HepG2 (cell line): ENCODE data around the gene CXCL17. TPM values are rescaled to one million over a fixed set of nuclear protein-coding genes. Genes with fewer than 3 reads are reported as not detected.

ENCODE experiments used
- ATAC-seq: fragments of 200-7000 bp; cut with Tn5 transposase; 3 replicates; pipeline ENCODE4 v1.9.1; 2020; ENCODE audit warnings: mild to moderate bottlenecking, moderate library complexity
- BruUV-seq: library from RNA; stranded (reverse); fragments of 400-500 nt; replicated peaks from 2 replicates; lab custom pipeline; 2021; lab: Mats Ljungman, UMichigan
- CTCF ChIA-PET: fragments of 300-600 bp; formaldehyde crosslinking; extraction: SDS; loops from one replicate; lab custom pipeline; 2021; ENCODE audit warnings: low total read pairs, inconsistent platforms, low intra/inter-chr PET ratio; lab: Yijun Ruan, JAX
- POLR2A ChIA-PET: fragments of 350-600 bp; sonication (Branson Sonifier 250); formaldehyde crosslinking; loops from one replicate; lab custom pipeline; 2020; ENCODE audit warnings: antibody characterized with exemption, inconsistent platforms; lab: Yijun Ruan, JAX
- DNase-seq: peaks from one replicate; pipeline ENCODE4 v3.0.0-alpha.2; 2015; ENCODE audit warnings: low spot score
- FAIRE-seq: peaks from 3 replicates; lab custom pipeline; 2011; peaks lifted over from hg19 to GRCh38; lab: Jason Lieb, UNC
- H2AFZ ChIP-seq: one replicate; pipeline ENCODE4 v1.6.1; 2011; ENCODE audit warnings: low read length, inconsistent platforms
- H3K27ac ChIP-seq: fragments of 300-600 bp; 3 replicates; pipeline ENCODE4 v1.8.0; 2011; ENCODE audit warnings: mixed run types, mild to moderate bottlenecking, mixed read lengths, low read length, inconsistent platforms; ENCODE audit not compliant: insufficient read depth; ENCODE audit errors: extremely low read length
- H3K27me3 ChIP-seq, 2 experiments: fragments of 200-600 bp in 1 of 2; 2 replicates in 1 of 2; 3 replicates in 1 of 2; pipeline versions ENCODE4 v1.6.0 to v1.8.0; 2011; ENCODE audit warnings: low read length in 2 of 2, mild to moderate bottlenecking in 2 of 2, moderate library complexity in 2 of 2, inconsistent platforms in 1 of 2; ENCODE audit not compliant: insufficient read depth in 2 of 2, control insufficient read depth in 1 of 2
- H3K36me3 ChIP-seq, 2 experiments: fragments of 200-600 bp in 1 of 2; replicated peaks in 1 of 2; 2 replicates in 1 of 2; 3 replicates in 1 of 2; pipeline versions ENCODE4 v1.5.1 to v1.8.0; 2011; ENCODE audit warnings: low read length in 2 of 2, inconsistent platforms in 1 of 2; ENCODE audit not compliant: insufficient read depth in 2 of 2, control insufficient read depth in 1 of 2
- H3K4me1 ChIP-seq: 2 replicates; pipeline ENCODE4 v1.5.1; 2012; ENCODE audit warnings: low read length, inconsistent platforms; ENCODE audit not compliant: insufficient read depth
- H3K4me2 ChIP-seq: 2 replicates; pipeline ENCODE4 v1.6.0; 2011; ENCODE audit warnings: low read depth, low read length, inconsistent platforms
- H3K4me3 ChIP-seq, 3 experiments: fragments of 200-600 bp in 1 of 3; sonication (generic), shearing (Covaris generic) in 1 of 3; replicated peaks in 1 of 3; 2 replicates each; pipeline ENCODE4 v1.5.1; 2011 to 2016; ENCODE audit warnings: low read length in 3 of 3, inconsistent platforms in 2 of 3, low read depth in 2 of 3, mild to moderate bottlenecking in 2 of 3, control low read depth in 1 of 3, mixed read lengths in 1 of 3; ENCODE audit not compliant: insufficient read depth in 1 of 3
- H3K79me2 ChIP-seq: one replicate; pipeline ENCODE4 v1.6.1; 2011; ENCODE audit warnings: low read length, inconsistent platforms; ENCODE audit not compliant: insufficient read depth
- H3K9ac ChIP-seq: 2 replicates; pipeline ENCODE4 v1.6.0; 2011; ENCODE audit warnings: mild to moderate bottlenecking, low read depth, low read length, inconsistent platforms; ENCODE audit not compliant: insufficient read depth
- H3K9me3 ChIP-seq: 2 replicates; pipeline ENCODE4 v1.5.1; 2012; ENCODE audit warnings: mild to moderate bottlenecking, low read length
- H4K20me1 ChIP-seq: 2 replicates; pipeline ENCODE4 v1.6.0; 2011; ENCODE audit warnings: inconsistent platforms, mild to moderate bottlenecking, low read length, moderate library complexity; ENCODE audit not compliant: insufficient read depth
- KMT2B ChIP-seq: IDR thresholded peaks from 2 replicates; pipeline ENCODE4 v1.6.1; 2016; ENCODE audit warnings: missing genetic modification reagents, missing compliant biosample characterization
- MED1 ChIP-seq: sonication (generic); formaldehyde crosslinking; IDR thresholded peaks from 2 replicates; pipeline ENCODE4 v1.4.0; 2020; ENCODE audit warnings: missing genetic modification reagents
- SP1 ChIP-seq, 2 experiments: fragments of 450-650 bp in 1 of 2; sonication (generic) in 1 of 2; formaldehyde crosslinking in 1 of 2; IDR thresholded peaks; 2 replicates each; pipeline versions ENCODE4 v1.4.0 to v1.6.1; 2016 to 2020; ENCODE audit warnings: missing genetic modification reagents in 1 of 2
- SUZ12 ChIP-seq: fragments of 150-350 bp; IDR thresholded peaks from 2 replicates; pipeline ENCODE4 v1.6.1; 2014; ENCODE audit warnings: low read depth, low read length
- YEATS4 ChIP-seq: sonication (generic); formaldehyde crosslinking; IDR thresholded peaks from 2 replicates; pipeline ENCODE4 v1.4.0; 2020; ENCODE audit warnings: missing genetic modification reagents, borderline replicate concordance
- ZMYM4 ChIP-seq: sonication (generic); formaldehyde crosslinking; IDR thresholded peaks from 2 replicates; pipeline ENCODE4 v1.8.1; 2023; ENCODE audit warnings: mild to moderate bottlenecking, missing genetic modification reagents
- ZNF512B ChIP-seq: sonication (generic); formaldehyde crosslinking; IDR thresholded peaks from 2 replicates; pipeline ENCODE4 v1.5.1; 2020; ENCODE audit warnings: missing genetic modification reagents, mild to moderate bottlenecking, borderline replicate concordance
- ZNF546 ChIP-seq: sonication (generic); formaldehyde crosslinking; conservative IDR thresholded peaks from 2 replicates; pipeline ENCODE4 v1.8.1; 2023; ENCODE audit warnings: mild to moderate bottlenecking, missing genetic modification reagents
- ZNF569 ChIP-seq: sonication (generic); formaldehyde crosslinking; IDR thresholded peaks from 2 replicates; pipeline ENCODE4 v1.5.0; 2020; ENCODE audit warnings: mild to moderate bottlenecking, missing genetic modification reagents, moderate library complexity, borderline replicate concordance
- ZNF674 ChIP-seq: sonication (generic); formaldehyde crosslinking; IDR thresholded peaks from 2 replicates; pipeline ENCODE4 v1.5.0; 2020; ENCODE audit warnings: low read depth, mild to moderate bottlenecking, missing genetic modification reagents
- WGBS: methylation state at CpG from one replicate; pipeline ENCODE4 v1.1.6; 2017; ENCODE audit warnings: low lambda C conversion rate; 5-methylcytosine and 5-hydroxymethylcytosine counted together
- in situ Hi-C: cut with HindIII; loops from 2 replicates; pipeline ENCODE4 v1.10.0; 2017; ENCODE audit warnings: low pct_unique_long_range_greater_than_20kb; ENCODE audit not compliant: extremely low pct_ligation_motif_present
- intact Hi-C: fragments of 100-400 bp; cut with micrococcal nuclease; formaldehyde crosslinking; loops from one replicate; pipeline ENCODE4 v1.10.0; 2022; ENCODE audit not compliant: unreplicated experiment
- polyA plus RNA-seq, 8 experiments: library from polyadenylated mRNA; depleted of rRNA in 3 of 8; stranded (reverse) in 7 of 8; unstranded in 1 of 8; fragments of >200 nt; fragmentation: Illumina TruSeq in 4 of 8; extraction: Trizol in 4 of 8; gene quantifications; 2 replicates each; pipeline versions ENCODE4 v1.2.1 to v1.2.3, GENCODE V29; 2011 to 2016; ENCODE audit warnings: low read depth in 4 of 8, missing spikeins in 1 of 8, mixed read lengths in 1 of 8; ENCODE audit not compliant: insufficient read depth in 1 of 8
- total RNA-seq, 5 experiments: library from RNA; depleted of rRNA; stranded (reverse); fragments of >200 nt; fragmentation: Illumina TruSeq; extraction: Trizol; gene quantifications; 2 replicates each; pipeline ENCODE4 v1.2.3, GENCODE V29; 2016; ENCODE audit warnings: low read depth in 1 of 5
- TF ChIP-seq, protein P1 (sequence below): sonication (generic); formaldehyde crosslinking; IDR thresholded peaks from 2 replicates; pipeline ENCODE4 v1.9.0; 2021; ENCODE audit warnings: missing genetic modification reagents, borderline replicate concordance

Gene CXCL17
- total and polyA plus RNA-seq, 2 of the 13 experiments (the other 11 are each of a cell fraction or from before 2014, with no cell fraction given) = 0.12 TPM; not detected in 1

DNA sequence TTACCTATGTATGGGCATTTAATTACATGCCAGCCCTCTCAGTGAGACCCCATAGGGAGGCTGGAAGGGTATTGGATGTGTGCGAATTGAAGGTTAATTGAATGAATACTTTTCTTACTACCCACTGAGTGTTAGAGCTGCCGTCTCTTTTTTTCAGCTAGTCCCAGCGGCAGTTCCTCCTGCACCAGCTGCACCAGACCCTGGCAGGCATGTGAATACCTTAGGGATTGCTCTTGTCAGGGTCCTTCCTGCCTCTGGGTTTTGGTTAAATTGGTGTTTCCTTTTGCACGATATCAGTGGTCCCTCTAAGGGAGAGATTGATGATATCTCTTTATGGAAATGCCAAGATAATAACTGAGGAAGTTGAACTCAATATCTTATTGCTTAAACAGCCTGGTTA lies 9.8 kb upstream of the CXCL17 start:
- H3K79me2 ChIP-seq = no peaks in the 10 kb centered on the region
- no peak overlapping the region for H2AFZ ChIP-seq
- no TSS peak for BruUV-seq
- peaks cover 75% of the 10 kb centered on the region for H3K4me1 ChIP-seq
- H3K36me3 ChIP-seq = no peaks in the 10 kb centered on the region
- 97% methylated on average over 4 of the region's 4 CpGs for whole genome bisulfite sequencing
- CTCF ChIA-PET = no interaction called here
- DNase-seq = no peak
- H3K27ac ChIP-seq = no peak overlapping the region
- no peaks in the 10 kb centered on the region for H3K9me3 ChIP-seq
- H3K4me2 ChIP-seq = no peak overlapping the region
- intact Hi-C loops = no loop called here
- H3K9ac ChIP-seq = no peak overlapping the region
- no peak overlapping the region for H3K4me3 ChIP-seq
- no peak for FAIRE-seq
- H4K20me1 ChIP-seq = no peaks in the 10 kb centered on the region
- in situ Hi-C loops = loop anchor here (5.0 kb wide), 1 partner anchor 75 kb away; the partner anchor contains the start of gene CEACAM1
- ATAC-seq = no peak
- no peak for TF ChIP-seq ZNF512B (CRISPR knock-in tag)
- TF ChIP-seq, all 625 proteins: peak for 0
- H3K27me3 ChIP-seq = no peaks in the 10 kb centered on the region
- POLR2A ChIA-PET = interaction anchor here (1.3 to 4.3 kb wide), 2 partner anchors 45 to 76 kb away, joined by 3 to 69 read pairs; partner anchors contain the start of gene CEACAM1

- BruUV-seq = no TSS peak
- peaks cover 79% of the 10 kb centered on the region for H3K4me1 ChIP-seq
- ATAC-seq (peak; percentile 99), FAIRE-seq (peak; percentile 98), DNase-seq (peak; percentile 98)
- no peaks in the 10 kb centered on the region for H3K9me3 ChIP-seq
- intact Hi-C loops = loop anchor here (1.0 kb wide), 2 partner anchors 79 to 91 kb away; no protein-coding TSS in a partner anchor
- in situ Hi-C loops = loop anchor here (5.0 kb wide), 1 partner anchor 77 kb away; the partner anchor contains the start of gene CEACAM1
- CTCF ChIA-PET = interaction anchor here (0.6 to 2.9 kb wide), 8 partner anchors 10 to 147 kb away, joined by 4 to 99 read pairs (median 6); partner anchors contain the start of gene CEACAM1
- WGBS = 4% methylated on average over 3 of the region's 3 CpGs
- H3K4me2 ChIP-seq = peak overlapping the region; percentile 57
- POLR2A ChIA-PET = interaction anchor here (0.6 to 4.3 kb wide), 10 partner anchors 10 to 103 kb away, joined by 3 to 69 read pairs (median 4); partner anchors contain the start of gene CEACAM1
- no peaks in the 10 kb centered on the region for H4K20me1 ChIP-seq
- no peaks in the 10 kb centered on the region for H3K27me3 ChIP-seq
- no peak overlapping the region for H2AFZ ChIP-seq
- peak overlapping the region; percentile 71 for H3K27ac ChIP-seq
- H3K9ac ChIP-seq = peak overlapping the region; percentile 43
- peak overlapping the region in 1 of 3 experiments; percentile 25; a peak in 1 of 6 replicates for H3K4me3 ChIP-seq
- H3K79me2 ChIP-seq = no peaks in the 10 kb centered on the region
- H3K36me3 ChIP-seq = no peaks in the 10 kb centered on the region
- TF ChIP-seq, protein P1, sequence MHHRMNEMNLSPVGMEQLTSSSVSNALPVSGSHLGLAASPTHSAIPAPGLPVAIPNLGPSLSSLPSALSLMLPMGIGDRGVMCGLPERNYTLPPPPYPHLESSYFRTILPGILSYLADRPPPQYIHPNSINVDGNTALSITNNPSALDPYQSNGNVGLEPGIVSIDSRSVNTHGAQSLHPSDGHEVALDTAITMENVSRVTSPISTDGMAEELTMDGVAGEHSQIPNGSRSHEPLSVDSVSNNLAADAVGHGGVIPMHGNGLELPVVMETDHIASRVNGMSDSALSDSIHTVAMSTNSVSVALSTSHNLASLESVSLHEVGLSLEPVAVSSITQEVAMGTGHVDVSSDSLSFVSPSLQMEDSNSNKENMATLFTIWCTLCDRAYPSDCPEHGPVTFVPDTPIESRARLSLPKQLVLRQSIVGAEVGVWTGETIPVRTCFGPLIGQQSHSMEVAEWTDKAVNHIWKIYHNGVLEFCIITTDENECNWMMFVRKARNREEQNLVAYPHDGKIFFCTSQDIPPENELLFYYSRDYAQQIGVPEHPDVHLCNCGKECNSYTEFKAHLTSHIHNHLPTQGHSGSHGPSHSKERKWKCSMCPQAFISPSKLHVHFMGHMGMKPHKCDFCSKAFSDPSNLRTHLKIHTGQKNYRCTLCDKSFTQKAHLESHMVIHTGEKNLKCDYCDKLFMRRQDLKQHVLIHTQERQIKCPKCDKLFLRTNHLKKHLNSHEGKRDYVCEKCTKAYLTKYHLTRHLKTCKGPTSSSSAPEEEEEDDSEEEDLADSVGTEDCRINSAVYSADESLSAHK = no peak
- peak; percentile 95 for TF ChIP-seq MED1
- TF ChIP-seq SP1 (IDR thresholded peaks at IDR 0.05) = no peak
- peak; percentile 34; the same call in 1 of the 2 replicates for TF ChIP-seq SP1 (CRISPR knock-in tag; IDR thresholded peaks at IDR 0.05)
- TF ChIP-seq KMT2B (CRISPR knock-in tag) = 0 out of 2 replicates have a peak, but pooled peaks have one; percentile 49
- TF ChIP-seq ZMYM4 (CRISPR knock-in tag) = peak; percentile 78
- TF ChIP-seq ZNF674 (CRISPR knock-in tag) = no peak
- TF ChIP-seq SUZ12 = no peak
- TF ChIP-seq ZNF546 (CRISPR knock-in tag) = no peak
- no peak; the same call in 1 of the 2 replicates for TF ChIP-seq YEATS4 (CRISPR knock-in tag)
- TF ChIP-seq ZNF569 = no peak
Measured at GRCh38 chr19:42450314-42450934, 7.7 kb upstream of the CXCL17 start.
